Thyroid gland (tissue), 4 donors: ENCODE data around the gene RASAL3.

Experiments used
- CTCF ChIP-seq, 6 experiments: fragments of 200-600 bp in 3 of 6; fragments of 450-650 bp in 3 of 6; sonication (generic) in 3 of 6; IDR thresholded peaks; one replicate each; pipeline ENCODE4 v1.5.1; 2016 to 2019; ENCODE audit warnings: antibody characterized with exemption in 6 of 6, mild to moderate bottlenecking in 2 of 6, inconsistent platforms in 1 of 6, moderate library complexity in 1 of 6
- POLR2A ChIP-seq, 2 donors: fragments of 450-650 bp; IDR thresholded peaks; one replicate each; pipeline ENCODE4 v1.6.1; 2017; ENCODE audit warnings: antibody characterized with exemption in 2 of 2, mild to moderate bottlenecking in 2 of 2, moderate library complexity in 1 of 2

- no peak for TF ChIP-seq CTCF (IDR thresholded peaks at IDR 0.05)
- no peak for TF ChIP-seq POLR2A (IDR thresholded peaks at IDR 0.05)
Observed at GRCh38 chr19:15439821-15440641, 24.3 kb downstream of the RASAL3 start.
